ENCODE data around the gene KIF7. TPM values are rescaled to one million over a fixed set of nuclear protein-coding genes. Genes with fewer than 3 reads are reported as not detected.

KIF7 gene
- total and polyA plus RNA-seq, 10 of the 15 experiments (the other 5 are each of a cell fraction or from before 2014, with no cell fraction given): 0.01 to 0.36 (median 0.10) TPM; not detected in 2

DNA sequence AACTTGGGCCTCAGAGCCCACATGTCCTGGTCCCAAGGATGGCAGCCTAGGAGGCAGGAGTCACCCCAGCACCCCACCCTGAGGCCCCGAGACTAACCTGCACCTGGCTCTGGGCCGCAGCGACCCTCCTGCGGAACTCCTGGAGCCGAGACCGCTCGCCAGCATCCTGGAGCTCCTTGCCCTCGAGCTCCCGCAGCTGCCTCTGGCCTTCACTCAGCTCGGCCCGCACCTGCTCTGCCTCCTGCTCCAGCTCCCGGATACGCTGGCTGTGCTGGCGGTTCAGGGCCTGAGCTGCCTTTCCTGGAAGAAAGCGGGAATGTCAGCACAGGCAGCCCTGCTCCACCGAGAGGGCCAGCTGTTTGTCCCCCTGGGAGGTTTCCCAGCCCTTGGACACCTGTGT, 13.2 kb downstream of the KIF7 start:
- Histone ChIP-seq H3K4me2 (ENCODE audit: control insufficient read depth, insufficient read depth) (no peak overlapping the region), H3K4me1 (ENCODE audit: control insufficient read depth, insufficient read depth, low read length) (no peaks in the 10 kb centered on the region), H3K27me3 (replicated peaks in 1 of 2; ENCODE audit: control insufficient read depth in 2 of 2, insufficient read depth in 2 of 2, low read length in 1 of 2) (no peaks in the 10 kb centered on the region), H4K20me1 (ENCODE audit: control insufficient read depth, insufficient read depth) (no peaks in the 10 kb centered on the region), H3K4me3 (no peak overlapping the region), H3K79me2 (ENCODE audit: control insufficient read depth, insufficient read depth, low read length) (no peaks in the 10 kb centered on the region), H3K9ac (ENCODE audit: control insufficient read depth, insufficient read depth, low read length) (no peak overlapping the region), H3K36me3 (ENCODE audit: control insufficient read depth in 2 of 2, insufficient read depth in 2 of 2, low read length in 1 of 2) (no peaks in the 10 kb centered on the region), H2AFZ (ENCODE audit: control insufficient read depth, low read depth, low read length) (no peak overlapping the region), H3K27ac (ENCODE audit: control insufficient read depth, insufficient read depth) (no peak overlapping the region), H3K9me3 (replicated peaks; ENCODE audit: control insufficient read depth, insufficient read depth, low read length) (no peaks in the 10 kb centered on the region)
- POLR2A ChIA-PET: no interaction called here
- no peak for DNase-seq (ENCODE audit: low read depth, low spot score)
- no peak for ATAC-seq
- 78% methylated on average over 16 of the region's 16 CpGs for WGBS (ENCODE audit: insufficient coverage, insufficient replicate concordance, low lambda C conversion rate, missing lambda C conversion rate)
- no TSS peak for BruUV-seq (replicated peaks)
- CTCF ChIA-PET: no interaction called here
- intact Hi-C loops (cut with micrococcal nuclease; ENCODE audit: unreplicated experiment) (no loop called here), in situ Hi-C loops (cut with MboI) (no loop called here)
- RAD21 ChIA-PET (ENCODE audit: unreplicated experiment): no interaction called here
- no peak for FAIRE-seq
- SMC1A ChIA-PET (ENCODE audit: uncharacterized antibody, unreplicated experiment): no interaction called here
- TF ChIP-seq SMARCA5 (IDR thresholded peaks at IDR 0.05) (no peak), SKIL (IDR thresholded peaks at IDR 0.05; ENCODE audit: low read depth, poor library complexity, severe bottlenecking) (no peak), NR2C2 (IDR thresholded peaks at IDR 0.05; ENCODE audit: borderline replicate concordance, control insufficient read depth, insufficient read length, low read depth) (no peak), ATF7 (IDR thresholded peaks at IDR 0.05; ENCODE audit: low read depth) (no peak), USF1 (IDR thresholded peaks at IDR 0.05; ENCODE audit: borderline replicate concordance, extremely low read length, insufficient read depth, low read depth, low read length) (no peak), STAT1 (conservative IDR thresholded peaks at IDR 0.05) (no peak), BCL3 (IDR thresholded peaks at IDR 0.05; ENCODE audit: borderline replicate concordance, insufficient read depth, low read depth, low read length, poor library complexity, severe bottlenecking) (no peak), DPF2 (IDR thresholded peaks at IDR 0.05) (no peak), ZBTB4 (CRISPR knock-in tag; IDR thresholded peaks at IDR 0.05) (no peak)
- TF ChIP-seq, protein P1, sequence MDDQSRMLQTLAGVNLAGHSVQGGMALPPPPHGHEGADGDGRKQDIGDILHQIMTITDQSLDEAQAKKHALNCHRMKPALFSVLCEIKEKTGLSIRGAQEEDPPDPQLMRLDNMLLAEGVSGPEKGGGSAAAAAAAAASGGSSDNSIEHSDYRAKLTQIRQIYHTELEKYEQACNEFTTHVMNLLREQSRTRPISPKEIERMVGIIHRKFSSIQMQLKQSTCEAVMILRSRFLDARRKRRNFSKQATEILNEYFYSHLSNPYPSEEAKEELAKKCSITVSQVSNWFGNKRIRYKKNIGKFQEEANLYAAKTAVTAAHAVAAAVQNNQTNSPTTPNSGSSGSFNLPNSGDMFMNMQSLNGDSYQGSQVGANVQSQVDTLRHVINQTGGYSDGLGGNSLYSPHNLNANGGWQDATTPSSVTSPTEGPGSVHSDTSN (IDR thresholded peaks at IDR 0.05; ENCODE audit: insufficient replicate concordance, low read depth, low read length): no peak
- TF ChIP-seq, protein P2, sequence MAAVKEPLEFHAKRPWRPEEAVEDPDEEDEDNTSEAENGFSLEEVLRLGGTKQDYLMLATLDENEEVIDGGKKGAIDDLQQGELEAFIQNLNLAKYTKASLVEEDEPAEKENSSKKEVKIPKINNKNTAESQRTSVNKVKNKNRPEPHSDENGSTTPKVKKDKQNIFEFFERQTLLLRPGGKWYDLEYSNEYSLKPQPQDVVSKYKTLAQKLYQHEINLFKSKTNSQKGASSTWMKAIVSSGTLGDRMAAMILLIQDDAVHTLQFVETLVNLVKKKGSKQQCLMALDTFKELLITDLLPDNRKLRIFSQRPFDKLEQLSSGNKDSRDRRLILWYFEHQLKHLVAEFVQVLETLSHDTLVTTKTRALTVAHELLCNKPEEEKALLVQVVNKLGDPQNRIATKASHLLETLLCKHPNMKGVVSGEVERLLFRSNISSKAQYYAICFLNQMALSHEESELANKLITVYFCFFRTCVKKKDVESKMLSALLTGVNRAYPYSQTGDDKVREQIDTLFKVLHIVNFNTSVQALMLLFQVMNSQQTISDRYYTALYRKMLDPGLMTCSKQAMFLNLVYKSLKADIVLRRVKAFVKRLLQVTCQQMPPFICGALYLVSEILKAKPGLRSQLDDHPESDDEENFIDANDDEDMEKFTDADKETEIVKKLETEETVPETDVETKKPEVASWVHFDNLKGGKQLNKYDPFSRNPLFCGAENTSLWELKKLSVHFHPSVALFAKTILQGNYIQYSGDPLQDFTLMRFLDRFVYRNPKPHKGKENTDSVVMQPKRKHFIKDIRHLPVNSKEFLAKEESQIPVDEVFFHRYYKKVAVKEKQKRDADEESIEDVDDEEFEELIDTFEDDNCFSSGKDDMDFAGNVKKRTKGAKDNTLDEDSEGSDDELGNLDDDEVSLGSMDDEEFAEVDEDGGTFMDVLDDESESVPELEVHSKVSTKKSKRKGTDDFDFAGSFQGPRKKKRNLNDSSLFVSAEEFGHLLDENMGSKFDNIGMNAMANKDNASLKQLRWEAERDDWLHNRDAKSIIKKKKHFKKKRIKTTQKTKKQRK (IDR thresholded peaks at IDR 0.05; ENCODE audit: low read depth, low read length): no peak

Measured in GM12878 (cell line).